HG02852 (cell line): ENCODE data around the gene PPP2R2B.

Experiments used
- ATAC-seq: cut with Tn5 transposase; IDR thresholded peaks from one replicate; pipeline ENCODE4 v1.9.1; 2021; ENCODE audit warnings: mild to moderate bottlenecking, moderate library complexity; ENCODE audit not compliant: unreplicated experiment

Gene PPP2R2B

DNA sequence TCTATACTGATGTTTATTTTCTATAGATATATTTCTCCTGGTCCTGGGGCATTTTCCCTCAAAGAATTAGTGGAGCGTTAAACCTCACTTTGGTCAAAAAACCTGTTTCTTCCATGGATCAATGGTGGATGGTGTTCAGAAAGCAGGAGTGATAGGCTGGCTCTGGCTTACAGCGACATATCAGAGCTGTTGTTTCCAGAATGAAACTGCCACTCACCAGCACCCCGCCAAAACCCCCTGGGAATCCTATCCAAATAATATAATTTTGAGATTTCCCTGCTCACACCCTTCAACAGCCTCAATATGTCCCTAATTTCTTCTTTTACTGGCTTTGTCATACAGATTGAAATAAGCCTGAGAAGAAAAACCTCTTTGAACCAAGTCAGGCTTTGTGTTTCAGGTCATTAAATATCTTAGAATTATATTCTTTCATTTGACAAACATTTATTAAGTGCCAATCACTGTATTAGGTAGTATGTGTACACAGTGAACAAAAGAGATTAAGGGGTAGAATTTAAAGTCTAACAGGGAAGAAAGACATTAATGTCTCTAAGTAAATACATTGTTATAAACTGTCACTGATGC, 218.1 kb downstream of the PPP2R2B start:
- no peak for ATAC-seq

DNA sequence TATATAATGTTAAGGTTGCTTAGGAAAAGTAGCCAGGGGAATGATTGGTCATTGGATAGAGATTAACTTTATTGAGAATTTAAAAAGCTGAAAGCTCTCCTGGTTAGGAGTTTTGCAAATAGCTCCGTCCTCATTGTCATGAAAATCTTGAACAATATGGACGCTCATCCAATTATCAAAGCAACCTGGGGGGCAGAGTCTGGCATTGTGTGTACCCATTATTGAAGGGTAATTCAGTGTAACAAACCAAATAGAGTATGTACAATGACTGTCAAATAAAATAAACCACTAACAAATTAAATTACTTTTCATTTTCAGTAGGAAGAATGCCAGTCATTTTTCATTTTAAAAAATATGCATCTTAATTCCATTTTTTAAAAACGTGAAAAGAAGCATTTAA, 218.6 kb downstream of the PPP2R2B start:
- ATAC-seq = no peak

DNA sequence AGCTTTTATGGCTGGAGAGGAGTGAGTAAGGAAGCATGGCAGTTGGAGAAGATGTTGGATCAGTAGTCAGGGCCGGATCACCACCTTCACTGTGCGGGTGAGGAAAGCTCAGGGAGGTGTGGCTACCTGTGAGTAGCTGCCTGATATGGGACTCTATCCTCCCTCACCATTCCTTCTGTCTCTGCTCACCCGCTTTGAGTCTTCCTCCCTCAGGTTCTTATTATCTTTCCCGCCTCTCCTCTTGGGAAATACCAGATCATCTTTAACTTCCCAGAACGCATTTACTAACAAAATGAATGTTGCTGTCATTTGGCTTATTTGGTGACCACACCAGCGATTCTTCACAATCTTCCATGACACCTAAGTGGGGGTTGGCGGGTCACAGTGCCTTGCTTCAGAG, 221.9 kb downstream of the PPP2R2B start:
- ATAC-seq = no peak

DNA sequence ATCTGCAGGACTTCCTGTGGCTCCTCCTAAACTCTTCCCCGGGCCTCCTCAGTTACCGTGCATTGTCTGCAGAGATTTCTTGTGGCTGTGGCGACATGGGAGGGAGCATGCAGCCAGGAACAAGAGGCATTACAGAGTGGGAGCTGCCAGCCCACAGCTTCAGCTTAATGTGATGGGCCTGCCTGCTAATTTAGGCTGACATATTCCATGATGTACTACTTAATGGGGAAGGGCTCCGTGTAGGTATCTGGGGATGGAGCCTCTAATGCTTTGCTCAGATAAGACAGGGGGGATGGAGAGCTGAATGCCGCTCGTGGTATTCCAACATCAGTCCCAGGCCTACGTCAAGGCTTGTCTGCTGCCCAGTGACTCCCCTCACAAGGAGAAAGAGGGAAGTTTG, 225.0 kb downstream of the PPP2R2B start:
- no peak for ATAC-seq

DNA sequence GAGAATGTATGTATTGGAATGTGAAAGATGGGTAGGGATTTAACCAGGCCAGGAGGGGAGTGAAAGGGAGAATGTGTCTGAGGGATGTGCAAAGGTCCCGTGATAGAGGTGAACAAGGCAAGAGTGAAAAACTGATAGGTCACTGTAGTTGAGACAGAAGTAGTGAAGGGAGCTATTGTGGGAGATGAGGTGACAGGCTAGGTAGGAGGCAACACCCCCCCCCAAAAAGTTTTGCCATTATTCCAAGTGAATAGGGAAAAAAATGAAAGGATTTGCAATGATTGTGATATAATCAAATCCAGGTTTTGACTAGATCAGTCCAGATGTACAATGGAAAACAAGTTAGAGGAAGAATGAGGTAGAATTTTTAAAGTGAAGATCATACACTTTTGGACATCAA, 226.0 kb downstream of the PPP2R2B start:
- no peak for ATAC-seq

DNA sequence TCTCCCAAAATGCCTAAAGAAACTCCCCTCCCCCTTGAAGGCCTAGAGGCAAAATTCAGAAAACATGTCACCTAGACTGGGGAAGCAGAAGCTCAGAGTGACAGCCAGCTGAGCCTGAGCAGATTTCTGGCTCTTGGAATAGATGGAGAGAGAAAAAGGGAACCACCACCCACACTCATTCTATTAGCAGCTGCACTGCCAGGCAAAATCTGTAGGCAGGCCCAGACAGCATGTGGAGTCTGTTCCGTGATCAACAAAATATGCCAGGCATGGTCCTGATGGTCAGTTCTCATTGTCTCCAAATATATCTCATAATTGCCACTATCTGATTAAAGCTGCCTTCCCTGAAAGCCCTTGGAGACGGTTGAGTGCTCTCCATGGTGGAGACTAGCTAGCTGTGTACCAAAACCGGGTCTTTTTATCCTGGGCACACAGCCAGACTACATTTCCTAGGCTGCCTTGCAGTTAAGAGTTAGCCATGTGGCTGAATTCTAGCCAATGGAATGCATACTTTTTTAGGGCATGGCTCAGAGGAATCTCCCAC, 230.8 kb downstream of the PPP2R2B start:
- ATAC-seq = no peak

DNA sequence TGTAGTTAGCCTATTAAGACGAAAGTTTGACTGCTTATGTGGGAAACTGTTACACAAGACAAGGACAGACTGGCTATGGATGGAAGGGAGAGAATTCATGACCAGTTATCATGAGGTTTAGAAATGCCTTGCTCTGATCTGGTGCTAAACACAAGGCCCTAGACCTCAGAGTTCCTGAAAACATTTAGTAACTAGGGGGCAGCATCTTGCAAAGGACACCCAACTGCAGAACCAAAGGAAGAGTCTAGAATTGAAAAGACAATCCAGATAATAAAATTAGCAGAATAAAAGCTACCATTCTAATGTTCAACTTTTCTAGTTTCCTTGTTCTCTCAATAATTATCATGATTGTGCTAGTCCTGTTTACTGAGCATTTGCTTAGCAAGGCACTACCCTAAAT, 232.1 kb downstream of the PPP2R2B start:
- no peak for ATAC-seq

DNA sequence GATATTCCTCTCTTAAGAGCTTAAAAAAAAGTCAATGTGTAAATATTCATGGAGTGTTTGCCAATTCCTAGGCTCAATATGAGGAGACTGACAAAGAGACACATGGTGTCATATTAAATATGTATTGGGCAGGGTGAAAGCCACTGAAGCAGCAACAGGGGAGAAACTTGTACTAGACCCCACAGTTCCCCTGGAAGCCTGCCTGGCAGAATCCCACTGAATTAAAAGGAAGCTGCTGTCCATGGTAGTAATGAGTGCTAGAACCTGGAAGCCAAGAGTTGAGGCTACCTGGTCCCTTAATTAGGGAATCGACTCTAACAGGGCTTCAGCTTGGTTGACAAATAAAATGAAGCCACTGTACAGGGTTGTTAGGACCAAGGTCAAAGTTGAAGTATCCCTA, 233.2 kb downstream of the PPP2R2B start:
- ATAC-seq = no peak

DNA sequence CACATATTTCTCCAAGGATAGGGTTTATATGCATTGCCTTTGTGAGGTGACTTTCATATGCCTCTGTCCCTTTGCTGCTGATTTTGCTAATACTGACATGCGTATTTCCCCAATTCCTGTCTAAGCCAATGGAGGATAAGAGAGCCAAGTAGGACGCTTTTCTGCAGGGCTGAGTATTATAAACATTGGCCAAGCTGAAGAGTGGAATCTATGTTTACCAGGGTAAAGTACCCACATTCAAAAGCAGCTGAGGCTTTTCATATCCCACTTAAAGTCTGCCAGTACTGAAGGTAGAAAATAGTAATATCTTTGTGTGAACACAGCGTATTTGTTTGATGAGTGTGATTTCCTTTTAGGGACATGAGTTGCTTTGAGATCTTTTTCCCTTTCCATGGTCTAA, 233.7 kb downstream of the PPP2R2B start:
- ATAC-seq = no peak

DNA sequence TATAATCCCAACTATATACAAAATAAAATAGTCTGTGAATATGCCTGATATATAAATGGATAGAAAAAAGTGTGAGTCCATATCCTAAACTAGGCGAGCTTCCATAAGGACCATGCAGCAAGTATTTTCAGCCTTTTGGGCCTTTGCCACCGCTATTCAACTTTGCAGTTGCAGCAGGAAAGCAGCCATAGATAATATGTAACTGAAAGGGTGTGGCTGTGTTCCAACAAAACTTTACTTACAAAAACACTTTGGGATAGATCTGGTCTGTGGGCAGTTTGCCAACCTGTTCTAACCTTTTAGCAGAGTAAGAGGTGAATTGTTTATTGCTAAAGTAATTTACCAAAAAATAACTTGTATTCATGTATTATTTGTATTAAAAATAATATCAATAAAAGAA, 234.8 kb downstream of the PPP2R2B start:
- ATAC-seq = no peak

DNA sequence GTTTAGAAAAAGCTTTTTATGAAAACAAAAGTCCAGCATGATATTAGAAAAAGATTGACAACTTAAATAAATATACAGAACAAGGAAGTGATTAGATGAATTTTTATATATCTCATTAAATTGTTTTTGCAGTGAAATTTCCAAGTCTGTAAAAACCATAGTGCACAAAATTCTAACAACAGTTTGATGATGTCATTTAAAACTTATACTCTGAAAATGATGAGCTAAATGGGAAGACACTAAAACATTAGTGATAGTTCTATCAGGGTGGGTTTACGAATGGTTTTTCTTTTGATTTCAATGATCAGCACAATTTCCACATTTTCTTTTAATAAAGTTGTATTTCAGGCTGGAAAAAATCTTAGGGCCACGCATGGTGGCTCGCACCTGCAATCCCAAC, 236.1 kb downstream of the PPP2R2B start:
- no peak for ATAC-seq

DNA sequence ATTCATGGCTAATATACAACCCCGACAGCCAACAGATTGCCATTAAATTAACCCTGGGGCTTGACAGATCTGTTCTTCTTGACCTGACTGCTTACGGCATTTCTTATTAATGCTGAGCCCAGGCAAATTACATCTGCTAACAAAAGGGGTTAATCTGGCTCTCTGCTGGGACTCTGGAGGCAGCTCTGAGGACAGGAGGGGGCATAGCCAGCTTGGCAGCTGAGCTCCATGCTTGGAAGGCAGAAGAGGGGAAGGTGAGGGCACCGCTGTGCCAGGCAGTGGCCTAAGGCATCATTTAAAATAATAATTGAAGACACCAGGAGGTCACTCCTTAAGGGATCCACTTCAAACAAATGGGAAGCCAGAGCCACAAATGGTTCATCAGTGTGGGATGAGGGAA, 236.6 kb downstream of the PPP2R2B start:
- no peak for ATAC-seq

DNA sequence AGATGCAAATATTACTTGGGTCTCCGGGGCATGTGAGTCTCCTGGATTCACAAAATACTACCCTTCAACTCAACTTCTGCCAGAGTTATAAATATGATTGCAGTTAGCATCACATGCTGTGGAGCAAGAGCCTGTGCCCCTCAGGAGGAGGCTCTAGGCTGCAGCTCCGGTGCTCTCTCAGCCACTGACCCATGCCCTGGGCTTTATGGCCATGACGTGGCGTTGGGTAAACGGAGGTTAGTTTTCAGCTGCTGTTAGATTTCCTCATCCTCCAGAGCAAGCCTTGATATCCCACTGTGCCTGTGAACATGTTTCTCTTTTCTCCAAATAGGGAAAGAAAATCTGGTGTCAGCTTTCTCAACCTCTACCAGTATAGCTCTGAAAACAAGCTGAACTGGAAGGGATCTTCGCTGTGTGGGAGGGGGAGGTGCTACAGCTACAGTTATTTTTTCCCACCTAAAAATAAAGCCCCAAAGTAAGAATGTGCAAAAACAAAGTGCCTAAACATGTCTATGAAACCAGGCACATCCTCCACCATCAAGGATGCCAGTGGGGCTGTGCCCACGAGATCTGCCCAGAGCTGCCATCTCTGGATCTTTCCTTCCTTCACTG, 238.2 kb downstream of the PPP2R2B start:
- ATAC-seq = no peak

DNA sequence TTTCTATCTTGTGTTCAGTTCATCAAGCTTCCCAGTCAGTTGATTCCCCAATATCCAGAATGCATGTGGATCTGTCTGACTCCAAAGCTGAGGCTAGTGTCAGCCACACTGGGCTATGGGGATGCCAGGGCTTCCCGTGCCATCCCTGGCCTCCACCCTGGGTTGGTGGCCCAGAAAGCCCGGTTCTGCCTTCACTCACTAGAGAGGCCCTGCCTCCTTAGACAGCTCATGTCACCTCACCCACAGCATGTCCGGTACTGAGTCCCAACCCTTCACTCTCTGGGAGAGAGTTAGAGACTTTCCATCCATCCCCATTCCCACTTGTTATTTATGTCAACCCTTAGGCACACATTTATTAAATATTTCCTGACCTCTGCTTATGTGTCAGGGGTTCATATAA, 243.1 kb downstream of the PPP2R2B start:
- ATAC-seq = no peak

DNA sequence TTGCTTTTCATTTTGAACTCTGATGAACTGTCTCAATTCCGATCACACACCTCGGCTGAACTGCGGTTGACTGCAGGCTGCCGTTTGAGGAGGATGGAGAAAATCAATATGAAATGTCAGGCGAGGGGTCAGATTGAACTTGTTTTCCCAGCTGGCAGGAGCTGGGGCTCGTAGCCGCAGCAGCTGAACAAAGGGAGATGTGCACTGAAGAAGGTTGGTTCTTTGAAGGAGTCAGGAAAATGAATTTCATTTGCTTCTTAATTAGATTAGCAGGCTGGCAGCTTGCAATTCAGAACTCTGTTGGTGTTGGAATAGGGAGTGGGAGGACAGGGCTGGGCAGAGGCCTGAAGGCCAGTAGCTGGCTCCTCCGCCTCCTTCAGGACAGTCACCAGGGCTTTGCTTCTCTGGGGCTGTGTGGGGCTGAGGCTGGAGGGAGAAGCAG, 245.2 kb downstream of the PPP2R2B start:
- ATAC-seq = no peak

DNA sequence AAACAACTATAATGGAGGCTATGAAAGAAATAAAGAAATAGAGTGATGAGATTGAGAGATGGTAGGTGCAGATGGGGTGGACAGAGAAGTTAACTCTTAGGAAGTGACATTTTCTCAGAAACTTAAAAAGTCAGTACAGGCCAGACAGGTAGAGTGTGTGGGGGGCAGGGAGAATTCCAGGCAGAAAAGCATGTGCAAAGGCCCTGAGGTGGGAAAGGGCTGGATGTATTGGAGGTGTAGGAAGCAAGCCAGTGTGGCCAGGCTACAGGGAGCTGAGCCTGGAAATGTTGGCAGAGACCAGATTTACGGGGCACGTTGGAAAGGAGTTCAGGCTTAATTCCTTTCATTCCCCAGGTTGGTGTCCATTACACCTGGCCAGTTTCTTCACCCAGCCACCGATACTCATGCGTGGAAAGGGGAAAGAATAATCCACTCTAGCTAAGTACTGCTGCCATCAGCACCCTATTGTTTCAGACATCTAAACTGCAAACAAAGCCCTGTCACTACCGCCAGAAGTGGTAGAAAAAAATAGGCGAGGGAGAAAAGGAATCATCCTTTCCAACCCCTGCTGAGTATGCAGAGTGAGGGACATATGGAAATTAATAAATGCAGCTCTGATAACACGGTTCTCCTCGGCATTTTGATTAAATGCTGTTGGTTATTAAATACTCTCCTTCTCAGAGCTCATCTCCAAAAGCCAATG, 245.8 kb downstream of the PPP2R2B start:
- ATAC-seq = no peak

DNA sequence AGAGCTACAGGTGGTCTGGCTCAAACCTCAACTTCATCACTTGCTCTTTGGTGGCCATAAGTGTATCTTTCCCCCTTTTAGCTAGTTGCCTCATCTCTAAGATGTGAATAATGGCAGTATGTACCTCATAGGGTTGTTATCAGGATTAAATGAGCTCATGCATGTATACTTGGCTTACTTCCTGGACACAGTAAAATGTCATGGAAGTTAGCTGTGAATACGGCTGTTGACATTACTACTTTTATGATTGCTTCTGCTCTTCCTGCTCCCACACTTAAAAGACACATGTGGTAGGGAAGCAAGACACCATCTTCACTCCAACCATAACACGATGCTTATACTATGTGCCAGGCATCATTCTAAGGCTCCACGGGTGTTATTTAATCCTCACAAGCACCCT, 248.1 kb downstream of the PPP2R2B start:
- ATAC-seq = no peak

DNA sequence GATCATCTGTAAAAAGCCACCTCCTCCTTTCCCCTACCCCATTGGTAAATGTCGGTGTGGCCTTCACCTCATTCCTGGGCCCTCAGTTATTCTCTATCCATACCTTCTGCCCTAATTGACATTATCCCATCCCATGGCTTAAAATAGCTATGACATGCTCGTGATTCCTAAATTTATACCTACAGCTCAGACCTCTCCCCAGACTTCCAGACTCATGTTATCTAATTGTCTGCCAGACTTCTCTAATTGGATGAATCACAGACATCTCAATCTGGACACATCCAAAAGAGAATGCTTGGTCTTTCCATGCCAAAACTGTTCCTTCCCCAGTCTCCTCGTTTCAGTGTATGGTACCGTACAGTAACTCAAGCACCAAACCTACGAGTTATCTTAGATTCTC, 249.6 kb downstream of the PPP2R2B start:
- no peak for ATAC-seq

DNA sequence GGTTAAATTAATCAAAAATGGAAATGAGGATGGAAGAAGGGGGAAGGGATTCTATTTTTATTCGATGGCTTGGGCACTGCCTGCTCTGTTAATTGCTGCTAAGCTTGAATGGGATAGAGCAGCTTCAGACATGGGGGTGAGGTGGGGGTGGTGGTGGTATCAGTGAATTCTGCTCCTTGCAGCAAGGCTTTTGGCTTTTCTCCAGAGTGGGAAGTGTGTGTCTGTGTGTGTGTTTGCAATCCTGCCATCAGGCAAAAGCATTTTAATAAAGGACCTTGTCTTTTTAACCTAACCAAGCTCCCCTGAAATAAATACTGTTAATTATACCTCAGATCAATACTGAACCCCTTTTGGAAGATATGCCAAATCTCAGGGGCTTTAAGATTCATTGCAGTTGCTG, 251.6 kb downstream of the PPP2R2B start:
- ATAC-seq = no peak

DNA sequence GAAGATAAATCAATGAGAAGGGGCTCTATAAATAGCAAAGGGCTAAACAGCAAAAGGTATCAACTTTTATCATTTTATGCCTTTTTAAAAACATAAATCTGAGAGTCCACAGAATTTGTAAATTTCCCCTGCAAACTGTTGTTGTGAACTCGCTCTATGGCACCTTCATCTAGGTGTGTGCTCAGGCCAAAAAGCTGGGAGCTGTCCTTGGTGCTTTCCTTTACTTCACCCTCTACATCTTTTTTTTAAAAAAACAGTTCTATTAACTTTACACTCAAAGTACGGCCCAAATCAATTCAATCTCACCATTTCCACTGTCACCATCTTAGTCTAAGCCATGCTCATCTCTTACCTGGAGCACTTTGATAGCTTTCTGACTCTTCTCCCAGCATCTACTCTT, 254.4 kb downstream of the PPP2R2B start:
- ATAC-seq = no peak

DNA sequence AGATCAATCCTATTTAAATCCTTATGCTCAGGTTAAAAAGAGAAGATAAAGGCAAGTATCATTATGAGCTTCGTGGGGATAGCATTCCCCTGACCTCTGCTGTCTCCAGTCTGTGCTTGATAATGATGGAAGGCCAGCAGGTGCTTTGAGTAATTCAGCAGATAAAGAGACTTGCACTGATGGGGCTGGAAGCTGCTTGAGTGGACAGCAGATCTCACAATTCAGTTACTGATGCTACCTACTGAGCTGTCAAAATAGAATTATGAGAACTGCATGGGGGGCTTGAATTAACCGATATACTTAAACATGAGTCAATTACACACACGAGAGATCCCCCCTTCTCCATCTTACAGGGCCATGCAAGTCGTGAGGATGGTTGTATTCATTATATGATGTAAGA, 254.9 kb downstream of the PPP2R2B start:
- no peak for ATAC-seq

DNA sequence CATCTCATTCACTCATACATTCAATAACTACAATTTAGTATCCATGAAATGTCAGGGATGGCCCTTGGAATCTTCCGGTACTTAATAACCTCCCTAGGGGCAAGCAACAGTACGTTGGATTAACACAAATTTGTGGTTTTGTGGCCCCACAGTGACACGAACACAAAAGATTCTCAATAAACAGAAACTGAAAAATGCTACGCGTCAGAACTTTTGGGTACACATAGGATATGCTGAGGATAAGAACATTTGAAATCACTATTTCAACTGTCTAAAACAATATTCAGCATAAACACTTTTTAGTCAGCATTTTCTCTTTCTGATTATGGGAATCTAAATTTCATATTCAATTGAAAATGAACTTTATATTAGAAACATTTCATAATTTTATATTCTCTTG, 255.5 kb downstream of the PPP2R2B start:
- no peak for ATAC-seq
